Measurements from ENCODE around the gene N4BP3. TPM values are rescaled to one million over a fixed set of nuclear protein-coding genes. Genes with fewer than 3 reads are reported as not detected.

Gene N4BP3
- total RNA-seq, 3 donors from 2014 or later = 0.32 to 9.8 (median 4.9) TPM

DNA sequence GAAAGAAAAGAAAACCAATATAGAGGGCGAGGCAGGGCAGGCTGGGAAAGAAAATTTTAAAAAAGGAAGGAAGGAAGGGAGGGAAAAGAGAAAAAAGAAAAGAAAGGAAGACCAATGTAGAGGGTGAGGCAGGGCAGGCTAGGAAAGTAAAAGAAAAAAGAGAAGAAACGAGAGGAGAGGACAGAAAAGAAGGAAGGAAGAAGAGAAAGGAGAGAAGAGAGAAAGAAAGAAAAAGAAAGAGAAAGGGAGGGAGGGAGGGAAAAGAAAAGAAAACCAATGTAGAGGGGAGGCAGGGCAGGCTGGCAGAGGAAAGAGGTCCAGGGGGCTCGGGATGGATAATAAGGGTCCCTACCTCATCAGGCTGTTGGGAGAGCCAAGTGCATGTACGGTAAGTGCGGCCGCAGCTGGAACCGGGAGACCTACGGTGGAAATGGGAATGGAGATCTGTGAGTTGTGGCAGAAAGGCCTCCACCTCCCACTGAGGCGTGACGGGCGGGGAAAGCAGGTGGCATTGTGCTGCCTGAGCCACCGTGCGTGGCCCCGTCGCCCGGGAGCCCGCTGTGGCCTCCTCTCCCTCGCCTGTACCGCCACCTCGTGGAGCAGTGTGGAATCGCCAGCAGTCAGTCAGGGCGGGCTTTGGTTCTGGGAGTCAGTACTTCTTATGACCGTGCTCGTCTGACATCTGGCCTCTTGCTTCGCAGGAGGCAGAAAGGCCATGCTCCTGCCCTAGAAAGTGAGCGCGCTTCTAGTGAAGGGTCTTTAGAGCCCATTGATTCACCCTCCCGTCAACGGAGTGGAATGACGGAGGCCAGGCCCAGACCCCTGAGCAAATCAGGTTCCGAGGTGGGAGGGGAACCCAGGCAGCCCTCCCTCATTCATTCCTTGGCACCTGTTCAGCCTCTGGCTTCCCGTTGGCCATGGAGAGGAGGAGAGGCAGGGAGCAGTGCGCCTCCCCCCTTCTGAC, 50.7 kb downstream of the N4BP3 start:
- H3K4me3 ChIP-seq = peak overlapping the region in 2 of 3 donors; percentile 24 to 52
- DNase-seq (ENCODE audit: low spot score in 2 of 2) = peak; percentile 75 to 93
- intact Hi-C loops (cut with DNase I; ENCODE audit: low total_unique reads) = no loop called here

DNA sequence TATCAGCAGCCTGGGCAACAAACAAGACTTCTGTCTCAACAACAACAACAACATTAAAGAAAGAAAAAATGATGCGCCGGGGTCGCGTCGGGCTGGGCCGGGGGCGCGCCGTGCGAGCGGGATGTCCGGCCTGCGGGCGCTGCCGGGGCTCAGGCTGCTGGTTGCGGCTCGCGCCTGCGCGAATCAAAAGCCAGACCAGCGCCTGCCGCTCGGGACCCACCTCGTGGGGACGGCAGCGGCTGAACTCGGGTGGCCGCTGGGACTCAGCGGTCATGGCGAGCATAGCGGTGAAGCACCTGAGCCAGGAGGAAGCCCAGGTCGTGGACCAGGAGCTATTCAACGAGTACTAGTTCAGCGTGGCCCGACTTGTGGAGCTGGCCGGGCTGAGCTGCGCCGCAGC, 52.2 kb downstream of the N4BP3 start:
- no peaks in the 10 kb centered on the region for H3K4me1 ChIP-seq
- intact Hi-C loops (cut with DNase I; ENCODE audit: low total_unique reads) = no loop called here
- no peak for DNase-seq (ENCODE audit: low spot score in 2 of 2)
- no peak for TF ChIP-seq POLR2AphosphoS5 (IDR thresholded peaks at IDR 0.05)
- TF ChIP-seq, protein P1, sequence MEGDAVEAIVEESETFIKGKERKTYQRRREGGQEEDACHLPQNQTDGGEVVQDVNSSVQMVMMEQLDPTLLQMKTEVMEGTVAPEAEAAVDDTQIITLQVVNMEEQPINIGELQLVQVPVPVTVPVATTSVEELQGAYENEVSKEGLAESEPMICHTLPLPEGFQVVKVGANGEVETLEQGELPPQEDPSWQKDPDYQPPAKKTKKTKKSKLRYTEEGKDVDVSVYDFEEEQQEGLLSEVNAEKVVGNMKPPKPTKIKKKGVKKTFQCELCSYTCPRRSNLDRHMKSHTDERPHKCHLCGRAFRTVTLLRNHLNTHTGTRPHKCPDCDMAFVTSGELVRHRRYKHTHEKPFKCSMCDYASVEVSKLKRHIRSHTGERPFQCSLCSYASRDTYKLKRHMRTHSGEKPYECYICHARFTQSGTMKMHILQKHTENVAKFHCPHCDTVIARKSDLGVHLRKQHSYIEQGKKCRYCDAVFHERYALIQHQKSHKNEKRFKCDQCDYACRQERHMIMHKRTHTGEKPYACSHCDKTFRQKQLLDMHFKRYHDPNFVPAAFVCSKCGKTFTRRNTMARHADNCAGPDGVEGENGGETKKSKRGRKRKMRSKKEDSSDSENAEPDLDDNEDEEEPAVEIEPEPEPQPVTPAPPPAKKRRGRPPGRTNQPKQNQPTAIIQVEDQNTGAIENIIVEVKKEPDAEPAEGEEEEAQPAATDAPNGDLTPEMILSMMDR (IDR thresholded peaks at IDR 0.05) = no peak
- no peak for TF ChIP-seq POLR2A (IDR thresholded peaks at IDR 0.05)
- H3K36me3 ChIP-seq = no peaks in the 10 kb centered on the region
- H3K27me3 ChIP-seq = no peaks in the 10 kb centered on the region
- H3K27ac ChIP-seq = no peak overlapping the region
- no peaks in the 10 kb centered on the region for H3K9me3 ChIP-seq
- H3K4me3 ChIP-seq = no peak overlapping the region

More for the DNA sequence above, 50.7 kb downstream of the N4BP3 start:
- Histone ChIP-seq H3K27me3 (no peaks in the 10 kb centered on the region), H3K27ac (no peak overlapping the region), H3K9me3 (no peaks in the 10 kb centered on the region), H3K36me3 (no peaks in the 10 kb centered on the region), H3K4me1 (no peaks in the 10 kb centered on the region)
- TF ChIP-seq POLR2A (IDR thresholded peaks at IDR 0.05) = no peak
- TF ChIP-seq POLR2AphosphoS5 (IDR thresholded peaks at IDR 0.05) = no peak
- TF ChIP-seq, protein P1 (IDR thresholded peaks at IDR 0.05) = peak; percentile 93 to 99 (median 95)

DNA sequence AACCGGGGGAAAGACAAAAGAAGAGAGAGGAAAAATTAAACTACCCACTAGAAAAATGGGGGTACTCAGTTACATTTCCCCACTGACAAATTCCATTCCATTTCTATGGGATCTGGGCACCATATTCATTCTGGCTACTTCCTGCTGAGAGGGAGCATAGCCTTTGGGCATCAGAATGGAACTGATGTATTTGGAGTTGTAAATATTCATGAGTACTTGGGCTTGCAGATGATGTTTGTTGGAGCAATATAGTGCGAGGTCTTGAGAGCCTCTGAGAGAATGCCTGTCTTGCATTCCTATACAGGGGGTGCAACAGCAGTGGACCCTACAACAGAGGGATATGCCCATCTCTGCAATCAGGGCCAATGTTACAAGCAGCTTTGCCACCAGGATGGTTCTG, 57.1 kb downstream of the N4BP3 start:
- H3K36me3 ChIP-seq = no peaks in the 10 kb centered on the region
- H3K27me3 ChIP-seq = no peaks in the 10 kb centered on the region
- intact Hi-C loops (cut with DNase I; ENCODE audit: low total_unique reads) = no loop called here
- H3K4me3 ChIP-seq = no peak overlapping the region
- H3K9me3 ChIP-seq = no peaks in the 10 kb centered on the region
- no peaks in the 10 kb centered on the region for H3K4me1 ChIP-seq
- TF ChIP-seq POLR2A (IDR thresholded peaks at IDR 0.05) (no peak), POLR2AphosphoS5 (IDR thresholded peaks at IDR 0.05) (no peak)
- TF ChIP-seq, protein P1 (IDR thresholded peaks at IDR 0.05) = no peak
- no peak overlapping the region for H3K27ac ChIP-seq
- no peak for DNase-seq (ENCODE audit: low spot score in 2 of 2)

DNA sequence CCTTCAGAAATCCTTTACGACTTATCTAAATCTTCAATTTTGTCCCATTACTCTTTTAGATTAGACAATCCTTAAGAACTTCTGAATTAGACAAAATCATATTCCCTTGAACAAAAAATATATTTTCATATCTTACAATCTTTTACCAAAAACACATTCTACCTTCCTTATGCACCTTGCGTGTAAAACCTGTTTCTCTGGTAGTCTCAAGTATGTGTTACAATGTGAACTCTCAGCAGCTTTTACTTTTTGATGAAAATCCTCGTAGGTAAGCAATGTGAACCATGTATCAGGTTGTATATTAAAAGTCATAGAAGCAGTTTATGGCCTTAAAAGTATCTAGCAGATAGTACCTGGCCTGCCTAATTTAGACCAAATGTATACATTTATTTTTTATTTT, 61.1 kb downstream of the N4BP3 start:
- TF ChIP-seq POLR2AphosphoS5 (IDR thresholded peaks at IDR 0.05) (no peak), POLR2A (IDR thresholded peaks at IDR 0.05) (no peak)
- TF ChIP-seq, protein P1 (IDR thresholded peaks at IDR 0.05) = no peak
- Histone ChIP-seq H3K4me3 (no peak overlapping the region), H3K27me3 (no peaks in the 10 kb centered on the region), H3K4me1 (no peaks in the 10 kb centered on the region), H3K27ac (no peak overlapping the region), H3K36me3 (no peaks in the 10 kb centered on the region), H3K9me3 (no peaks in the 10 kb centered on the region)
- intact Hi-C loops (cut with DNase I; ENCODE audit: low total_unique reads) = no loop called here
- no peak for DNase-seq (ENCODE audit: low spot score in 2 of 2)

Other genes starting within 250 kb of the N4BP3 start
- not detected for gene PROP1, start 117.3 kb upstream of the N4BP3 start, total RNA-seq
- 10 to 100 TPM; 34.4 to 40.4 (median 36.3) TPM for gene RMND5B, start 17.5 kb downstream of the N4BP3 start, total RNA-seq
- 100 to 1,000 TPM; 148 to 256 (median 220) TPM for gene NHP2, start 40.4 kb downstream of the N4BP3 start, total RNA-seq
- not detected for gene GMCL2, start 73.8 kb downstream of the N4BP3 start, total RNA-seq
- gene HNRNPAB, start 91.0 kb downstream of the N4BP3 start, total RNA-seq = 10 to 100 TPM; 56.3 to 90.5 (median 68.9) TPM
- gene PHYKPL, start 119.3 kb downstream of the N4BP3 start, total RNA-seq = 10 to 100 TPM; 63.4 to 94.1 (median 77.7) TPM